ENCODE measurements around the gene ATG4D. TPM values are rescaled to one million over a fixed set of nuclear protein-coding genes. Genes with fewer than 3 reads are reported as not detected.
"Not testable (repeated sequence)": the region's sequence is repeated elsewhere in the genome, so short reads cannot be mapped to it uniquely, and the experiment has no call there.

Gene ATG4D
- total and polyA plus RNA-seq, 9 donors = 16.4 to 25.6 (median 24.8) TPM

GRCh38 chr19:10535613-10536012, 8.1 kb upstream of the ATG4D start:
- Histone ChIP-seq H3K27ac (ENCODE audit: low read length) (no peak overlapping the region), H3K4me3 (ENCODE audit: low read length) (no peak overlapping the region), H3K9me3 (replicated peaks; ENCODE audit: control insufficient read depth, low read depth, low read length) (peaks cover 2% of the 10 kb centered on the region), H3K27me3 (ENCODE audit: control insufficient read depth, insufficient read depth, low read length) (peaks cover 2% of the 10 kb centered on the region), H3K4me1 (ENCODE audit: control insufficient read depth, insufficient read depth, low read length) (no peaks in the 10 kb centered on the region), H3K36me3 (ENCODE audit: control insufficient read depth, insufficient read depth, low read length) (no peaks in the 10 kb centered on the region)
- 70% methylated on average over 4 of the region's 6 CpGs for WGBS (ENCODE audit: insufficient coverage)
- no peak for DNase-seq

GRCh38 chr19:10537668-10538067, 6.0 kb upstream of the ATG4D start:
- Histone ChIP-seq H3K4me1 (ENCODE audit: control insufficient read depth, insufficient read depth, low read length) (no peaks in the 10 kb centered on the region), H3K36me3 (ENCODE audit: control insufficient read depth, insufficient read depth, low read length) (no peaks in the 10 kb centered on the region), H3K27me3 (ENCODE audit: control insufficient read depth, insufficient read depth, low read length) (peaks cover 2% of the 10 kb centered on the region), H3K27ac (ENCODE audit: low read length) (no peak overlapping the region), H3K9me3 (replicated peaks; ENCODE audit: control insufficient read depth, low read depth, low read length) (no peaks in the 10 kb centered on the region), H3K4me3 (ENCODE audit: low read length) (no peak overlapping the region)
- DNase-seq = no peak
- 60% methylated on average over 1 of the region's 11 CpGs for WGBS (ENCODE audit: insufficient coverage)

GRCh38 chr19:10538204-10538983, 5.3 kb upstream of the ATG4D start:
- Histone ChIP-seq H3K4me3 (ENCODE audit: low read length) (no peak overlapping the region), H3K27ac (ENCODE audit: low read length) (no peak overlapping the region), H3K9me3 (replicated peaks; ENCODE audit: control insufficient read depth, low read depth, low read length) (no peaks in the 10 kb centered on the region), H3K36me3 (ENCODE audit: control insufficient read depth, insufficient read depth, low read length) (no peaks in the 10 kb centered on the region), H3K27me3 (ENCODE audit: control insufficient read depth, insufficient read depth, low read length) (peaks cover 2% of the 10 kb centered on the region), H3K4me1 (ENCODE audit: control insufficient read depth, insufficient read depth, low read length) (peaks cover 3% of the 10 kb centered on the region)
- DNase-seq = no peak
- WGBS (ENCODE audit: insufficient coverage) = 82% methylated on average over 7 of the region's 20 CpGs

- not testable (repeated sequence) for H3K27me3 ChIP-seq (ENCODE audit: control insufficient read depth, insufficient read depth, low read length); H3K36me3 ChIP-seq (ENCODE audit: control insufficient read depth, insufficient read depth, low read length); H3K4me3 ChIP-seq (ENCODE audit: low read length); H3K4me1 ChIP-seq (ENCODE audit: control insufficient read depth, insufficient read depth, low read length); H3K27ac ChIP-seq (ENCODE audit: low read length); DNase-seq; H3K9me3 ChIP-seq (replicated peaks; ENCODE audit: control insufficient read depth, low read depth, low read length)
- 61% methylated on average over 5 of the region's 9 CpGs for WGBS (ENCODE audit: insufficient coverage)
These were observed 4.7 kb upstream of the ATG4D start for GRCh38 chr19:10539016-10539415.

GRCh38 chr19:10543059-10543419, 665 bp upstream of the ATG4D start:
- WGBS (ENCODE audit: insufficient coverage) = 51% methylated on average over 3 of the region's 8 CpGs
- peaks cover 7% of the 10 kb centered on the region for H3K36me3 ChIP-seq (ENCODE audit: control insufficient read depth, insufficient read depth, low read length)
- no peak overlapping the region for H3K27ac ChIP-seq (ENCODE audit: low read length)
- no peaks in the 10 kb centered on the region for H3K27me3 ChIP-seq (ENCODE audit: control insufficient read depth, insufficient read depth, low read length)
- peak overlapping the region; percentile 70 for H3K4me3 ChIP-seq (ENCODE audit: low read length)
- DNase-seq = no peak
- H3K9me3 ChIP-seq (replicated peaks; ENCODE audit: control insufficient read depth, low read depth, low read length) = no peaks in the 10 kb centered on the region
- H3K4me1 ChIP-seq (ENCODE audit: control insufficient read depth, insufficient read depth, low read length) = peaks cover 14% of the 10 kb centered on the region

GRCh38 chr19:10544242-10544752, 593 bp downstream of the ATG4D start:
- DNase-seq = peak; percentile 32
- no peaks in the 10 kb centered on the region for H3K27me3 ChIP-seq (ENCODE audit: control insufficient read depth, insufficient read depth, low read length)
- peak overlapping the region; percentile 20 for H3K27ac ChIP-seq (ENCODE audit: low read length)
- H3K9me3 ChIP-seq (replicated peaks; ENCODE audit: control insufficient read depth, low read depth, low read length) = no peaks in the 10 kb centered on the region
- peaks cover 14% of the 10 kb centered on the region for H3K4me1 ChIP-seq (ENCODE audit: control insufficient read depth, insufficient read depth, low read length)
- WGBS (ENCODE audit: insufficient coverage) = 4% methylated on average over 15 of the region's 22 CpGs
- peak overlapping the region; percentile 70 for H3K4me3 ChIP-seq (ENCODE audit: low read length)
- peaks cover 20% of the 10 kb centered on the region for H3K36me3 ChIP-seq (ENCODE audit: control insufficient read depth, insufficient read depth, low read length)

- peaks cover 24% of the 10 kb centered on the region for H3K36me3 ChIP-seq (ENCODE audit: control insufficient read depth, insufficient read depth, low read length)
- peak overlapping the region; percentile 70 for H3K4me3 ChIP-seq (ENCODE audit: low read length)
- whole genome bisulfite sequencing (ENCODE audit: insufficient coverage) = 75% methylated on average over 10 of the region's 23 CpGs
- peak overlapping the region; percentile 20 for H3K27ac ChIP-seq (ENCODE audit: low read length)
- H3K9me3 ChIP-seq (replicated peaks; ENCODE audit: control insufficient read depth, low read depth, low read length) = no peaks in the 10 kb centered on the region
- peaks cover 14% of the 10 kb centered on the region for H3K4me1 ChIP-seq (ENCODE audit: control insufficient read depth, insufficient read depth, low read length)
- DNase-seq = no peak
- H3K27me3 ChIP-seq (ENCODE audit: control insufficient read depth, insufficient read depth, low read length) = no peaks in the 10 kb centered on the region
These were observed 1.1 kb downstream of the ATG4D start for GRCh38 chr19:10544753-10545251.

GRCh38 chr19:10546817-10547216, 3.1 kb downstream of the ATG4D start:
- Histone ChIP-seq H3K27ac (ENCODE audit: low read length) (no peak overlapping the region), H3K9me3 (replicated peaks; ENCODE audit: control insufficient read depth, low read depth, low read length) (no peaks in the 10 kb centered on the region), H3K4me1 (ENCODE audit: control insufficient read depth, insufficient read depth, low read length) (peaks cover 14% of the 10 kb centered on the region), H3K36me3 (ENCODE audit: control insufficient read depth, insufficient read depth, low read length) (peaks cover 37% of the 10 kb centered on the region), H3K27me3 (ENCODE audit: control insufficient read depth, insufficient read depth, low read length) (no peaks in the 10 kb centered on the region), H3K4me3 (ENCODE audit: low read length) (no peak overlapping the region)
- no peak for DNase-seq
- 91% methylated on average over 15 of the region's 17 CpGs for WGBS (ENCODE audit: insufficient coverage)

GRCh38 chr19:10548746-10549276, 5.1 kb downstream of the ATG4D start:
- DNase-seq = no peak
- 85% methylated on average over 11 of the region's 18 CpGs for WGBS (ENCODE audit: insufficient coverage)
- Histone ChIP-seq H3K4me3 (ENCODE audit: low read length) (no peak overlapping the region), H3K27me3 (ENCODE audit: control insufficient read depth, insufficient read depth, low read length) (no peaks in the 10 kb centered on the region), H3K4me1 (ENCODE audit: control insufficient read depth, insufficient read depth, low read length) (peaks cover 9% of the 10 kb centered on the region), H3K9me3 (replicated peaks; ENCODE audit: control insufficient read depth, low read depth, low read length) (peaks cover 2% of the 10 kb centered on the region), H3K27ac (ENCODE audit: low read length) (no peak overlapping the region), H3K36me3 (ENCODE audit: control insufficient read depth, insufficient read depth, low read length) (peaks cover 57% of the 10 kb centered on the region)

GRCh38 chr19:10549733-10550132, 6.0 kb downstream of the ATG4D start:
- Histone ChIP-seq H3K27ac (ENCODE audit: low read length) (no peak overlapping the region), H3K27me3 (ENCODE audit: control insufficient read depth, insufficient read depth, low read length) (no peaks in the 10 kb centered on the region), H3K4me3 (ENCODE audit: low read length) (no peak overlapping the region), H3K9me3 (replicated peaks; ENCODE audit: control insufficient read depth, low read depth, low read length) (peaks cover 2% of the 10 kb centered on the region), H3K4me1 (ENCODE audit: control insufficient read depth, insufficient read depth, low read length) (peaks cover 4% of the 10 kb centered on the region), H3K36me3 (ENCODE audit: control insufficient read depth, insufficient read depth, low read length) (peaks cover 66% of the 10 kb centered on the region)
- DNase-seq = no peak
- 81% methylated on average over 6 of the region's 7 CpGs for WGBS (ENCODE audit: insufficient coverage)

All from muscle of leg (tissue), 11 donors.